ENCODE data around the gene CNOT1.

GRCh38 chr16:58472266-58472665 is 157.4 kb downstream of the CNOT1 start:
- no peak for TF ChIP-seq POLR2A (IDR thresholded peaks at IDR 0.05; ENCODE audit: low read depth, low read length)
- TF ChIP-seq CTCF (conservative IDR thresholded peaks at IDR 0.05; ENCODE audit: low read depth, low read length), result no peak
- no peak for TF ChIP-seq MXI1 (IDR thresholded peaks at IDR 0.05; ENCODE audit: borderline replicate concordance, low read depth, low read length)
- TF ChIP-seq, protein P1, sequence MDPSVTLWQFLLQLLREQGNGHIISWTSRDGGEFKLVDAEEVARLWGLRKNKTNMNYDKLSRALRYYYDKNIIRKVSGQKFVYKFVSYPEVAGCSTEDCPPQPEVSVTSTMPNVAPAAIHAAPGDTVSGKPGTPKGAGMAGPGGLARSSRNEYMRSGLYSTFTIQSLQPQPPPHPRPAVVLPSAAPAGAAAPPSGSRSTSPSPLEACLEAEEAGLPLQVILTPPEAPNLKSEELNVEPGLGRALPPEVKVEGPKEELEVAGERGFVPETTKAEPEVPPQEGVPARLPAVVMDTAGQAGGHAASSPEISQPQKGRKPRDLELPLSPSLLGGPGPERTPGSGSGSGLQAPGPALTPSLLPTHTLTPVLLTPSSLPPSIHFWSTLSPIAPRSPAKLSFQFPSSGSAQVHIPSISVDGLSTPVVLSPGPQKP (IDR thresholded peaks at IDR 0.05; ENCODE audit: borderline replicate concordance, low read depth, low read length), result no peak
- no peak for TF ChIP-seq SMC3 (IDR thresholded peaks at IDR 0.05; ENCODE audit: low read depth, low read length)
- TF ChIP-seq RAD21 (IDR thresholded peaks at IDR 0.05; ENCODE audit: low read length), result no peak
- TF ChIP-seq USF2 (IDR thresholded peaks at IDR 0.05; ENCODE audit: low read depth, low read length), result no peak
- no peak for TF ChIP-seq CEBPB (IDR thresholded peaks at IDR 0.05; ENCODE audit: low read depth, low read length)
- TF ChIP-seq RCOR1 (IDR thresholded peaks at IDR 0.05; ENCODE audit: insufficient replicate concordance, low read length), result no peak
- no peak for TF ChIP-seq FOS (IDR thresholded peaks at IDR 0.05; ENCODE audit: low read depth, low read length)
- TF ChIP-seq MAZ (IDR thresholded peaks at IDR 0.05; ENCODE audit: borderline replicate concordance, low read depth, low read length), result no peak
- no peak for TF ChIP-seq CHD1 (IDR thresholded peaks at IDR 0.05; ENCODE audit: low read depth, low read length)

Measured in IMR-90 (cell line).